GM23248 (cell line): ENCODE measurements around the gene JADE2. TPM values are rescaled to one million over a fixed set of nuclear protein-coding genes. Genes with fewer than 3 reads are reported as not detected.
"Not testable (repeated sequence)": the region's sequence is repeated elsewhere in the genome, so short reads cannot be mapped to it uniquely, and the experiment has no call there.

Experiments
- DNase-seq: peaks from one replicate; pipeline ENCODE4 v3.0.0-alpha.2; 2015
- H2AFZ ChIP-seq: fragments of 200-600 bp; sonication (generic); 2 replicates; pipeline ENCODE4 v1.6.1; 2016; ENCODE audit warnings: antibody characterized with exemption
- H3F3A ChIP-seq: fragments of 200-600 bp; sonication (generic); 2 replicates; pipeline ENCODE4 v1.6.1; 2016; ENCODE audit warnings: mild to moderate bottlenecking, antibody characterized with exemption, mixed run types; ENCODE audit not compliant: insufficient read depth
- H3K27ac ChIP-seq: fragments of 200-600 bp; sonication (generic); 2 replicates; pipeline ENCODE4 v1.5.1; 2016; ENCODE audit warnings: mild to moderate bottlenecking
- H3K27me3 ChIP-seq: fragments of 200-600 bp; sonication (generic); replicated peaks from 2 replicates; pipeline ENCODE4 v1.6.1; 2016; ENCODE audit warnings: mild to moderate bottlenecking; ENCODE audit not compliant: insufficient read depth
- H3K36me3 ChIP-seq: fragments of 200-600 bp; sonication (generic); 2 replicates; pipeline ENCODE4 v1.6.1; 2016; ENCODE audit warnings: low read depth, mild to moderate bottlenecking
- H3K4me1 ChIP-seq: fragments of 200-600 bp; sonication (generic); 2 replicates; pipeline ENCODE4 v1.6.1; 2016; ENCODE audit warnings: mild to moderate bottlenecking; ENCODE audit not compliant: insufficient read depth
- H3K4me2 ChIP-seq: fragments of 200-600 bp; sonication (generic); one replicate; pipeline ENCODE4 v1.6.1; 2016; ENCODE audit warnings: mild to moderate bottlenecking; ENCODE audit not compliant: unreplicated experiment
- H3K4me3 ChIP-seq: fragments of 200-600 bp; sonication (generic); 2 replicates; pipeline ENCODE4 v1.5.1; 2016; ENCODE audit warnings: mild to moderate bottlenecking
- H3K79me2 ChIP-seq: fragments of 200-600 bp; sonication (generic); 2 replicates; pipeline ENCODE4 v1.6.1; 2016; ENCODE audit warnings: mild to moderate bottlenecking; ENCODE audit not compliant: insufficient read depth
- H3K9ac ChIP-seq: fragments of 200-600 bp; sonication (generic); 2 replicates; pipeline ENCODE4 v1.6.1; 2016; ENCODE audit warnings: mild to moderate bottlenecking
- H3K9me2 ChIP-seq: fragments of 200-600 bp; sonication (generic); 2 replicates; pipeline ENCODE4 v1.6.1; 2016; ENCODE audit warnings: mixed run types, mild to moderate bottlenecking, moderate library complexity; ENCODE audit not compliant: insufficient read depth
- H3K9me3 ChIP-seq: fragments of 200-600 bp; sonication (generic); one replicate; pipeline ENCODE4 v1.6.1; 2017; ENCODE audit warnings: low read depth
- H4K20me1 ChIP-seq: fragments of 200-600 bp; sonication (generic); 2 replicates; pipeline ENCODE4 v1.6.0; 2016; ENCODE audit not compliant: insufficient read depth
- EZH2 ChIP-seq: fragments of 200-600 bp; sonication (generic); IDR thresholded peaks from 2 replicates; pipeline ENCODE4 v1.6.1; 2018; ENCODE audit warnings: antibody characterized with exemption, mild to moderate bottlenecking; ENCODE audit not compliant: insufficient read depth, poor library complexity, severe bottlenecking
- EZH2phosphoT487 ChIP-seq: fragments of 200-600 bp; sonication (generic); IDR thresholded peaks from 2 replicates; pipeline ENCODE4 v1.6.1; 2018; ENCODE audit warnings: antibody characterized with exemption, moderate library complexity, mild to moderate bottlenecking, low read depth; ENCODE audit not compliant: insufficient read depth
- WGBS, 2 experiments: methylation state at CpG; one replicate each; pipeline ENCODE4 v1.1.6; 2015 to 2017; ENCODE audit warnings: low lambda C conversion rate in 2 of 2, low coverage in 1 of 2; ENCODE audit errors: missing lambda C conversion rate in 2 of 2; 5-methylcytosine and 5-hydroxymethylcytosine counted together
- in situ Hi-C: fragments of 300-500 bp; cut with MboI; formaldehyde crosslinking; loops from 2 replicates; pipeline ENCODE4 v1.15.0; 2020
- polyA plus RNA-seq: library from polyadenylated mRNA; unstranded; fragments of >200 nt; fragmentation: Nextera tagmentation; extraction: Ambion mirVana; gene quantifications from 2 replicates; pipeline ENCODE4 v1.2.1, GENCODE V29; 2016
- total RNA-seq: library from RNA; depleted of rRNA; stranded (reverse); fragments of >200 nt; shearing (Covaris generic); gene quantifications from 2 replicates; pipeline ENCODE4 v1.2.3, GENCODE V29; 2014

Gene JADE2
- total and polyA plus RNA-seq, 2 experiments from 2014 or later, result 7.1 to 18.0 TPM

- TF ChIP-seq EZH2phosphoT487 (no peak), EZH2 (no peak)
- Histone ChIP-seq H3K9ac (no peak overlapping the region), H3F3A (no peaks in the 10 kb centered on the region), H3K4me1 (peaks cover 8% of the 10 kb centered on the region; the same call in 1 of the 2 replicates), H3K4me2 (no peak overlapping the region), H3K4me3 (no peak overlapping the region), H3K27ac (no peak overlapping the region), H3K27me3 (no peaks in the 10 kb centered on the region), H3K79me2 (no peaks in the 10 kb centered on the region), H4K20me1 (no peaks in the 10 kb centered on the region), H3K9me3 (no peaks in the 10 kb centered on the region), H3K9me2 (no peaks in the 10 kb centered on the region), H2AFZ (no peak overlapping the region), H3K36me3 (no peaks in the 10 kb centered on the region)
- in situ Hi-C loops, result loop anchor here (25.0 kb wide), 1 partner anchor 405 kb away; the partner anchor contains the start of gene SKP1
- DNase-seq, result peak; percentile 44
- 46 to 51% methylated on average over 7 of the region's 7 CpGs for WGBS, 2 experiments
Observed at GRCh38 chr5:134592141-134592746, 66.8 kb downstream of the JADE2 start.

GRCh38 chr5:134594336-134594735 lies 68.9 kb downstream of the JADE2 start:
- in situ Hi-C loops, result loop anchor here (25.0 kb wide), 1 partner anchor 407 kb away; the partner anchor contains the start of gene SKP1
- no peak overlapping the region for H2AFZ ChIP-seq
- H3K4me2 ChIP-seq, result no peak overlapping the region
- H3K4me3 ChIP-seq, result no peak overlapping the region
- H3K27me3 ChIP-seq, result no peaks in the 10 kb centered on the region
- H3K27ac ChIP-seq, result no peak overlapping the region
- H3K9ac ChIP-seq, result no peak overlapping the region
- H3K4me1 ChIP-seq, result peaks cover 8% of the 10 kb centered on the region; the same call in 1 of the 2 replicates
- no peaks in the 10 kb centered on the region for H3F3A ChIP-seq
- H3K9me3 ChIP-seq, result no peaks in the 10 kb centered on the region
- 88% methylated on average over 7 of the region's 7 CpGs for WGBS, 2 experiments
- no peaks in the 10 kb centered on the region for H3K36me3 ChIP-seq
- DNase-seq, result no peak
- H3K9me2 ChIP-seq, result no peaks in the 10 kb centered on the region
- H4K20me1 ChIP-seq, result no peaks in the 10 kb centered on the region
- TF ChIP-seq EZH2phosphoT487 (no peak), EZH2 (no peak)
- no peaks in the 10 kb centered on the region for H3K79me2 ChIP-seq

GRCh38 chr5:134594797-134595457 lies 69.5 kb downstream of the JADE2 start:
- DNase-seq, result no peak
- Histone ChIP-seq H3K27me3 (no peaks in the 10 kb centered on the region), H3K4me2 (no peak overlapping the region), H3K36me3 (no peaks in the 10 kb centered on the region), H2AFZ (no peak overlapping the region), H3F3A (no peaks in the 10 kb centered on the region), H3K9me3 (no peaks in the 10 kb centered on the region), H3K4me3 (no peak overlapping the region), H3K4me1 (peaks cover 8% of the 10 kb centered on the region; the same call in 1 of the 2 replicates), H3K9ac (no peak overlapping the region), H3K9me2 (no peaks in the 10 kb centered on the region), H3K27ac (no peak overlapping the region), H4K20me1 (no peaks in the 10 kb centered on the region), H3K79me2 (no peaks in the 10 kb centered on the region)
- WGBS, 2 experiments, result 91 to 92% methylated on average over 3 of the region's 3 CpGs
- TF ChIP-seq EZH2phosphoT487 (no peak), EZH2 (no peak)
- in situ Hi-C loops, result loop anchor here (25.0 kb wide), 1 partner anchor 408 kb away; the partner anchor contains the start of gene SKP1

GRCh38 chr5:134595458-134595838 lies 70.0 kb downstream of the JADE2 start:
- no peak for TF ChIP-seq EZH2phosphoT487
- no peak for TF ChIP-seq EZH2
- Histone ChIP-seq H4K20me1 (no peaks in the 10 kb centered on the region), H3K4me3 (no peak overlapping the region), H3F3A (no peaks in the 10 kb centered on the region), H3K4me1 (peaks cover 10% of the 10 kb centered on the region; the same call in 1 of the 2 replicates), H3K9ac (no peak overlapping the region), H3K79me2 (no peaks in the 10 kb centered on the region), H3K9me3 (no peaks in the 10 kb centered on the region), H3K9me2 (no peaks in the 10 kb centered on the region), H3K27me3 (no peaks in the 10 kb centered on the region), H3K36me3 (no peaks in the 10 kb centered on the region), H3K4me2 (no peak overlapping the region), H3K27ac (no peak overlapping the region), H2AFZ (no peak overlapping the region)
- in situ Hi-C loops, result loop anchor here (25.0 kb wide), 1 partner anchor 408 kb away; the partner anchor contains the start of gene SKP1
- WGBS, 2 experiments, result 69 to 71% methylated on average over 3 of the region's 3 CpGs
- no peak for DNase-seq

GRCh38 chr5:134599820-134600219 lies 74.3 kb downstream of the JADE2 start:
- in situ Hi-C loops, result loop anchor here (25.0 kb wide), 1 partner anchor 413 kb away; the partner anchor contains the start of gene SKP1
- H3K27ac ChIP-seq, H3K9me2 ChIP-seq, H3K9ac ChIP-seq, H3K79me2 ChIP-seq, DNase-seq, H3K27me3 ChIP-seq, H4K20me1 ChIP-seq, H3K4me3 ChIP-seq, H3K9me3 ChIP-seq, H3K4me2 ChIP-seq, H2AFZ ChIP-seq, H3K4me1 ChIP-seq: not testable (repeated sequence)
- 82 to 84% methylated on average over 2 to 3 of the region's 3 CpGs for whole genome bisulfite sequencing, 2 experiments
- Histone ChIP-seq H3F3A (peaks cover 36% of the 10 kb centered on the region), H3K36me3 (peaks cover 12% of the 10 kb centered on the region)
